ENCODE results near the gene MRPL23. TPM values are rescaled to one million over a fixed set of nuclear protein-coding genes. Genes with fewer than 3 reads are reported as not detected.

Gene MRPL23
- total and polyA plus RNA-seq, 9 donors = 40.6 to 122 (median 73.7) TPM

GRCh38 chr11:1958367-1958766 lies 11.2 kb downstream of the MRPL23 start:
- DNase-seq = no peak
- Histone ChIP-seq H3K4me1 (ENCODE audit: control insufficient read depth, insufficient read depth, low read length) (peaks cover 2% of the 10 kb centered on the region), H3K27me3 (ENCODE audit: control insufficient read depth, insufficient read depth, low read length) (no peaks in the 10 kb centered on the region), H3K36me3 (ENCODE audit: control insufficient read depth, insufficient read depth, low read length) (no peaks in the 10 kb centered on the region), H3K27ac (ENCODE audit: low read length) (no peak overlapping the region), H3K9me3 (replicated peaks; ENCODE audit: control insufficient read depth, low read depth, low read length) (no peaks in the 10 kb centered on the region), H3K4me3 (ENCODE audit: low read length) (no peak overlapping the region)
- WGBS (ENCODE audit: insufficient coverage) = no CpG with 5 or more reads among the region's 18 CpGs

GRCh38 chr11:1959786-1960185 lies 12.7 kb downstream of the MRPL23 start:
- no peak overlapping the region for H3K4me3 ChIP-seq (ENCODE audit: low read length)
- no peak for DNase-seq
- no peaks in the 10 kb centered on the region for H3K4me1 ChIP-seq (ENCODE audit: control insufficient read depth, insufficient read depth, low read length)
- H3K9me3 ChIP-seq (replicated peaks; ENCODE audit: control insufficient read depth, low read depth, low read length) = no peaks in the 10 kb centered on the region
- H3K27me3 ChIP-seq (ENCODE audit: control insufficient read depth, insufficient read depth, low read length) = no peaks in the 10 kb centered on the region
- WGBS (ENCODE audit: insufficient coverage) = no CpG with 5 or more reads among the region's 17 CpGs
- no peak overlapping the region for H3K27ac ChIP-seq (ENCODE audit: low read length)
- no peaks in the 10 kb centered on the region for H3K36me3 ChIP-seq (ENCODE audit: control insufficient read depth, insufficient read depth, low read length)

- no CpG with 5 or more reads among the region's 20 CpGs for WGBS (ENCODE audit: insufficient coverage)
- Histone ChIP-seq H3K36me3 (ENCODE audit: control insufficient read depth, insufficient read depth, low read length) (no peaks in the 10 kb centered on the region), H3K4me1 (ENCODE audit: control insufficient read depth, insufficient read depth, low read length) (no peaks in the 10 kb centered on the region), H3K9me3 (replicated peaks; ENCODE audit: control insufficient read depth, low read depth, low read length) (no peaks in the 10 kb centered on the region), H3K4me3 (ENCODE audit: low read length) (no peak overlapping the region), H3K27ac (ENCODE audit: low read length) (no peak overlapping the region), H3K27me3 (ENCODE audit: control insufficient read depth, insufficient read depth, low read length) (no peaks in the 10 kb centered on the region)
- DNase-seq = no peak
Observed at GRCh38 chr11:1963864-1964263, 16.7 kb downstream of the MRPL23 start.

- WGBS (ENCODE audit: insufficient coverage) = no CpG with 5 or more reads among the region's 17 CpGs
- no peaks in the 10 kb centered on the region for H3K9me3 ChIP-seq (replicated peaks; ENCODE audit: control insufficient read depth, low read depth, low read length)
- H3K36me3 ChIP-seq (ENCODE audit: control insufficient read depth, insufficient read depth, low read length) = no peaks in the 10 kb centered on the region
- no peaks in the 10 kb centered on the region for H3K4me1 ChIP-seq (ENCODE audit: control insufficient read depth, insufficient read depth, low read length)
- no peaks in the 10 kb centered on the region for H3K27me3 ChIP-seq (ENCODE audit: control insufficient read depth, insufficient read depth, low read length)
- H3K4me3 ChIP-seq (ENCODE audit: low read length) = no peak overlapping the region
- no peak overlapping the region for H3K27ac ChIP-seq (ENCODE audit: low read length)
- DNase-seq = no peak
Observed at GRCh38 chr11:1964348-1964747, 17.2 kb downstream of the MRPL23 start.

GRCh38 chr11:1964955-1965354 lies 17.8 kb downstream of the MRPL23 start:
- no peak for DNase-seq
- Histone ChIP-seq H3K27ac (ENCODE audit: low read length) (no peak overlapping the region), H3K9me3 (replicated peaks; ENCODE audit: control insufficient read depth, low read depth, low read length) (no peaks in the 10 kb centered on the region), H3K36me3 (ENCODE audit: control insufficient read depth, insufficient read depth, low read length) (no peaks in the 10 kb centered on the region), H3K4me3 (ENCODE audit: low read length) (no peak overlapping the region), H3K27me3 (ENCODE audit: control insufficient read depth, insufficient read depth, low read length) (no peaks in the 10 kb centered on the region), H3K4me1 (ENCODE audit: control insufficient read depth, insufficient read depth, low read length) (no peaks in the 10 kb centered on the region)
- WGBS (ENCODE audit: insufficient coverage) = no CpG with 5 or more reads among the region's 20 CpGs

GRCh38 chr11:1966531-1966930 lies 19.4 kb downstream of the MRPL23 start:
- WGBS (ENCODE audit: insufficient coverage) = no CpG with 5 or more reads among the region's 18 CpGs
- Histone ChIP-seq H3K4me1 (ENCODE audit: control insufficient read depth, insufficient read depth, low read length) (no peaks in the 10 kb centered on the region), H3K27ac (ENCODE audit: low read length) (no peak overlapping the region), H3K27me3 (ENCODE audit: control insufficient read depth, insufficient read depth, low read length) (no peaks in the 10 kb centered on the region), H3K9me3 (replicated peaks; ENCODE audit: control insufficient read depth, low read depth, low read length) (no peaks in the 10 kb centered on the region), H3K36me3 (ENCODE audit: control insufficient read depth, insufficient read depth, low read length) (no peaks in the 10 kb centered on the region), H3K4me3 (ENCODE audit: low read length) (no peak overlapping the region)
- no peak for DNase-seq

- WGBS (ENCODE audit: insufficient coverage) = no CpG with 5 or more reads among the region's 21 CpGs
- Histone ChIP-seq H3K4me3 (ENCODE audit: low read length) (no peak overlapping the region), H3K27me3 (ENCODE audit: control insufficient read depth, insufficient read depth, low read length) (no peaks in the 10 kb centered on the region), H3K4me1 (ENCODE audit: control insufficient read depth, insufficient read depth, low read length) (no peaks in the 10 kb centered on the region), H3K9me3 (replicated peaks; ENCODE audit: control insufficient read depth, low read depth, low read length) (no peaks in the 10 kb centered on the region), H3K27ac (ENCODE audit: low read length) (no peak overlapping the region), H3K36me3 (ENCODE audit: control insufficient read depth, insufficient read depth, low read length) (no peaks in the 10 kb centered on the region)
- peak; percentile 63 for DNase-seq
Observed at GRCh38 chr11:1967641-1968225, 20.6 kb downstream of the MRPL23 start.

- Histone ChIP-seq H3K9me3 (replicated peaks; ENCODE audit: control insufficient read depth, low read depth, low read length) (no peaks in the 10 kb centered on the region), H3K27me3 (ENCODE audit: control insufficient read depth, insufficient read depth, low read length) (no peaks in the 10 kb centered on the region), H3K27ac (ENCODE audit: low read length) (peak overlapping the region; percentile 71), H3K4me1 (ENCODE audit: control insufficient read depth, insufficient read depth, low read length) (no peaks in the 10 kb centered on the region), H3K4me3 (ENCODE audit: low read length) (no peak overlapping the region), H3K36me3 (ENCODE audit: control insufficient read depth, insufficient read depth, low read length) (no peaks in the 10 kb centered on the region)
- DNase-seq = no peak
- WGBS (ENCODE audit: insufficient coverage) = no CpG with 5 or more reads among the region's 24 CpGs
Observed at GRCh38 chr11:1968454-1969002, 21.4 kb downstream of the MRPL23 start.

- no peaks in the 10 kb centered on the region for H3K27me3 ChIP-seq (ENCODE audit: control insufficient read depth, insufficient read depth, low read length)
- no peaks in the 10 kb centered on the region for H3K9me3 ChIP-seq (replicated peaks; ENCODE audit: control insufficient read depth, low read depth, low read length)
- WGBS (ENCODE audit: insufficient coverage) = no CpG with 5 or more reads among the region's 21 CpGs
- no peaks in the 10 kb centered on the region for H3K4me1 ChIP-seq (ENCODE audit: control insufficient read depth, insufficient read depth, low read length)
- no peak overlapping the region for H3K27ac ChIP-seq (ENCODE audit: low read length)
- no peak for DNase-seq
- no peak overlapping the region for H3K4me3 ChIP-seq (ENCODE audit: low read length)
- H3K36me3 ChIP-seq (ENCODE audit: control insufficient read depth, insufficient read depth, low read length) = no peaks in the 10 kb centered on the region
Observed at GRCh38 chr11:1969035-1969434, 21.9 kb downstream of the MRPL23 start.

GRCh38 chr11:1969776-1970175 lies 22.6 kb downstream of the MRPL23 start:
- Histone ChIP-seq H3K27ac (ENCODE audit: low read length) (no peak overlapping the region), H3K36me3 (ENCODE audit: control insufficient read depth, insufficient read depth, low read length) (no peaks in the 10 kb centered on the region)
- no CpG with 5 or more reads among the region's 23 CpGs for WGBS (ENCODE audit: insufficient coverage)

GRCh38 chr11:1970956-1971355 lies 23.8 kb downstream of the MRPL23 start:
- DNase-seq = no peak
- no peaks in the 10 kb centered on the region for H3K27me3 ChIP-seq (ENCODE audit: control insufficient read depth, insufficient read depth, low read length)
- H3K9me3 ChIP-seq (replicated peaks; ENCODE audit: control insufficient read depth, low read depth, low read length) = no peaks in the 10 kb centered on the region
- H3K4me3 ChIP-seq (ENCODE audit: low read length) = no peak overlapping the region
- no peaks in the 10 kb centered on the region for H3K36me3 ChIP-seq (ENCODE audit: control insufficient read depth, insufficient read depth, low read length)
- H3K4me1 ChIP-seq (ENCODE audit: control insufficient read depth, insufficient read depth, low read length) = no peaks in the 10 kb centered on the region
- H3K27ac ChIP-seq (ENCODE audit: low read length) = no peak overlapping the region
- WGBS (ENCODE audit: insufficient coverage) = no CpG with 5 or more reads among the region's 15 CpGs

More at GRCh38 chr11:1969776-1970175, 22.6 kb downstream of the MRPL23 start:
- Histone ChIP-seq H3K9me3 (replicated peaks; ENCODE audit: control insufficient read depth, low read depth, low read length) (no peaks in the 10 kb centered on the region), H3K27me3 (ENCODE audit: control insufficient read depth, insufficient read depth, low read length) (no peaks in the 10 kb centered on the region), H3K4me3 (ENCODE audit: low read length) (no peak overlapping the region), H3K4me1 (ENCODE audit: control insufficient read depth, insufficient read depth, low read length) (no peaks in the 10 kb centered on the region)
- no peak for DNase-seq
